PC-9 (cell line): ENCODE results near the gene OR2D2.

Experiments
- EZH2 ChIP-seq: fragments of 200-600 bp; sonication (generic); IDR thresholded peaks from 2 replicates; pipeline ENCODE4 v1.8.0; 2017; ENCODE audit warnings: antibody characterized with exemption, low read depth
- TF ChIP-seq, protein P1 (sequence below): fragments of 200-600 bp; sonication (generic); conservative IDR thresholded peaks from 2 replicates; pipeline ENCODE4 v1.6.1; 2017; ENCODE audit warnings: mixed run types, antibody characterized with exemption, mild to moderate bottlenecking, moderate library complexity

DNA sequence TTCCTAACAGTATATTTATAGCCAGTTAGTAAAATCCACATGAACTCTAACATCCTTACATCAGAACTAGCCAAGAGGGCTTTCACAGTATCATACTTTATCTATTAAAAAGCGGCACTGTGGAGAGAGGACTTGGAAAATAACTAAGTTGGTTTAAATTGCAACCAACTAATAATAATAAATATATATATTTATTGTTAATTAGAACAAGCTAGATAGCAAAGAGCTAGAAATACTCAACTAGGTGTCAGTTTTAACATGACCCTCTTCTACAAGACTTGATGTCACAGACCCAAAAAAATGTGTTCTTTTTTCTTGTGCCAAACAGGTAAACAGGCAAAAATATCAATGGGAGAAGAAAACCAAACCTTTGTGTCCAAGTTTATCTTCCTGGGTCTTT lies 28.4 kb upstream of the OR2D2 start, which contains the start of gene OR2D3:
- TF ChIP-seq, protein P1, sequence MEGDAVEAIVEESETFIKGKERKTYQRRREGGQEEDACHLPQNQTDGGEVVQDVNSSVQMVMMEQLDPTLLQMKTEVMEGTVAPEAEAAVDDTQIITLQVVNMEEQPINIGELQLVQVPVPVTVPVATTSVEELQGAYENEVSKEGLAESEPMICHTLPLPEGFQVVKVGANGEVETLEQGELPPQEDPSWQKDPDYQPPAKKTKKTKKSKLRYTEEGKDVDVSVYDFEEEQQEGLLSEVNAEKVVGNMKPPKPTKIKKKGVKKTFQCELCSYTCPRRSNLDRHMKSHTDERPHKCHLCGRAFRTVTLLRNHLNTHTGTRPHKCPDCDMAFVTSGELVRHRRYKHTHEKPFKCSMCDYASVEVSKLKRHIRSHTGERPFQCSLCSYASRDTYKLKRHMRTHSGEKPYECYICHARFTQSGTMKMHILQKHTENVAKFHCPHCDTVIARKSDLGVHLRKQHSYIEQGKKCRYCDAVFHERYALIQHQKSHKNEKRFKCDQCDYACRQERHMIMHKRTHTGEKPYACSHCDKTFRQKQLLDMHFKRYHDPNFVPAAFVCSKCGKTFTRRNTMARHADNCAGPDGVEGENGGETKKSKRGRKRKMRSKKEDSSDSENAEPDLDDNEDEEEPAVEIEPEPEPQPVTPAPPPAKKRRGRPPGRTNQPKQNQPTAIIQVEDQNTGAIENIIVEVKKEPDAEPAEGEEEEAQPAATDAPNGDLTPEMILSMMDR: no peak
- no peak for TF ChIP-seq EZH2
